PC-3 (cell line): Measurements from ENCODE around the gene PGP.

Experiments used
- CTCF ChIP-seq: fragments of 300-600 bp; sonication (generic); conservative IDR thresholded peaks from 2 replicates; pipeline ENCODE4 v1.5.1; 2017; ENCODE audit warnings: antibody characterized with exemption, low read depth, mild to moderate bottlenecking, low read length
- EZH2 ChIP-seq: fragments of 300-600 bp; sonication (generic); IDR thresholded peaks from one replicate; pipeline ENCODE4 v1.6.1; 2017; ENCODE audit warnings: antibody characterized with exemption, mild to moderate bottlenecking, low read length; ENCODE audit not compliant: unreplicated experiment
- EZH2phosphoT487 ChIP-seq: fragments of 300-600 bp; sonication (generic); IDR thresholded peaks from 2 replicates; pipeline ENCODE4 v1.6.1; 2018; ENCODE audit warnings: mild to moderate bottlenecking, antibody characterized with exemption, low read length, borderline replicate concordance

- TF ChIP-seq CTCF (no peak), EZH2 (no peak), EZH2phosphoT487 (no peak)
Measured at GRCh38 chr16:2180962-2181923, 33.4 kb downstream of the PGP start.
